LNCaP clone FGC (cell line): ENCODE results near the gene ZNF512B.

Experiments
- DNase-seq: peaks from one replicate; pipeline ENCODE4 v3.0.0-alpha.2; 2011; ENCODE audit warnings: low read depth
- H3K4me3 ChIP-seq: 2 replicates; pipeline ENCODE4 v1.5.1; 2011; ENCODE audit warnings: mild to moderate bottlenecking, low read depth, low read length, control low read depth
- TF ChIP-seq, protein P1 (sequence below): IDR thresholded peaks from 2 replicates; pipeline ENCODE4 v1.5.1; 2012; ENCODE audit warnings: mild to moderate bottlenecking; ENCODE audit not compliant: control insufficient read depth, insufficient read depth; ENCODE audit errors: extremely low read depth

Gene ZNF512B

DNA sequence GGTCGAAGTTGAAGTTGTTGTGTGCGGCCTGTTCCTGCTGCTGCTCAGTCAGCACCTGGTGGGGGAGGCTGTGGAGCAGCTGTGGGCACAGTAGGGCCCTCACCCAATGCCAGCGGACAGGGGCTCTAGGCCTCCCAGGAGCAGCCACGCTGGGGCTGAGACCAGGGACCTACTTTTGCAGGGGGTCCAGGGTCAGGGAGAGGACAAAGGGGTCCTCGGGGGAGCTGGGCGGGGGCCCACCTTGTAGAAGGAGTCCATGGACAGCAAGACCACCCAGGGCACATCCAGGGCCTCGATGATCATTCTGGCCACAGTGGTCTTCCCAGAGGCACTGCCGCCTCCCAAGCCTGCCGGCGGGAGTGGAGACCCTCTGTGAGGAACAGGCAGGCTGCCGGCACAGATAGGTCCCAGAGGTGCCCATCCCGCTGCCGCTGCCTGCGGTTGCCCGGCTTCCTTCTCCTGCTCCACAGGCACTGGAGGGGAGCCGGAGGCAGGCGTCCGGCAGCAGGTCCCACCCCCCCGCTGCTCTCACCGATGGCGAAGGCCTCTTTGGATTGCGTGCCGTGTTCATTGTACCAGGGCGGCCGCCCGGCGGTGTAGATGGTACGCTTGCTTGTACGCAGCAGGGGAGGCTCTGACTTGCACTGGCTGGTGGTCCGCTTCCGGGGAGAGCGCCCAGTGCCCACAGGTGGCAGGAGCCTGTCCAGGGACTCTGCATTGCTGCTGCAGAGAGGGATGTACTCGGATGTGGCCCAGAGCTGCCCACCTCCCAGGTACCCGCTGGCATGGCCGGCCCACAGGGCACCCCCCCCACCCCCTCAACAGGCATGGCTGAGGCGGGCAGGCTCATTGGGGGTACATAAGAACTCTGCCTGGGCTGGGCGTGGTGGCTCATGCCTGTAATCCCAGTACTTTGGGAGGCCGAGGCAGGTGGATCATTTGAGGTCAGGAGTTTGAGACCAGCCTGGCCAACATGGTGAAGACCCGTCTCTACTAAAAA, 23.5 kb downstream of the ZNF512B start:
- TF ChIP-seq, protein P1, sequence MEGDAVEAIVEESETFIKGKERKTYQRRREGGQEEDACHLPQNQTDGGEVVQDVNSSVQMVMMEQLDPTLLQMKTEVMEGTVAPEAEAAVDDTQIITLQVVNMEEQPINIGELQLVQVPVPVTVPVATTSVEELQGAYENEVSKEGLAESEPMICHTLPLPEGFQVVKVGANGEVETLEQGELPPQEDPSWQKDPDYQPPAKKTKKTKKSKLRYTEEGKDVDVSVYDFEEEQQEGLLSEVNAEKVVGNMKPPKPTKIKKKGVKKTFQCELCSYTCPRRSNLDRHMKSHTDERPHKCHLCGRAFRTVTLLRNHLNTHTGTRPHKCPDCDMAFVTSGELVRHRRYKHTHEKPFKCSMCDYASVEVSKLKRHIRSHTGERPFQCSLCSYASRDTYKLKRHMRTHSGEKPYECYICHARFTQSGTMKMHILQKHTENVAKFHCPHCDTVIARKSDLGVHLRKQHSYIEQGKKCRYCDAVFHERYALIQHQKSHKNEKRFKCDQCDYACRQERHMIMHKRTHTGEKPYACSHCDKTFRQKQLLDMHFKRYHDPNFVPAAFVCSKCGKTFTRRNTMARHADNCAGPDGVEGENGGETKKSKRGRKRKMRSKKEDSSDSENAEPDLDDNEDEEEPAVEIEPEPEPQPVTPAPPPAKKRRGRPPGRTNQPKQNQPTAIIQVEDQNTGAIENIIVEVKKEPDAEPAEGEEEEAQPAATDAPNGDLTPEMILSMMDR = no peak
- no peak for DNase-seq
- H3K4me3 ChIP-seq = no peak overlapping the region

DNA sequence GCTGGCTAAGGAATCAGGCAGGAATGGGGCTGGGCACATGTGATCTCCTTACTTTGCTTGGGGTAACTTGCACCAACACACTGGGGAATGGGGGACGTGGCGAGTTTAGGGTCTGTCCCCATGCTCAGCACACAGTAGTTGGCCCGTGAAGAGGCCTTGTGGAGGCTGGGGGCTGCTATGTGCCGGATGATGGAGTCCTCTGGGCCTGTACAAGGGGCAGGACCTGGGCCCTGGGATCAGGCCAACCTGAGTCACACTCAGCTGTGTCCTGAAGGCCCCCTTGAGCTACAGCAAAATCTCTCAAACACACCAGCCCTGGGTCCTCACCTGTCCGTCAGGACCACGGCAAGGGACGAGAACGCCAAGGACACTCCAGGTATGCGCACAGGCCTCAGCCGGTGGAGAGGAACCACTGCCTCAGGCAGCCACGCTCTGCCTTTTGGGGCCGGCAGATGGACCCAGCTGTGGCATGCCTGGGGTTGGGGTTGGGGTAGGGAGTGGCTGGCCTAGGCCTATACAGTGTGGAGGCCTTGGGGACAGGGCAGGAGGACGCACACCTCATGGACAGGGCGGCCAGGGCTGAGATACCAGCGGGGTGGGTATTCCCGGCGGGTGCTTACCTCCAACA, 24.6 kb downstream of the ZNF512B start:
- no peak overlapping the region for H3K4me3 ChIP-seq
- no peak for DNase-seq
- TF ChIP-seq, protein P1 = no peak

DNA sequence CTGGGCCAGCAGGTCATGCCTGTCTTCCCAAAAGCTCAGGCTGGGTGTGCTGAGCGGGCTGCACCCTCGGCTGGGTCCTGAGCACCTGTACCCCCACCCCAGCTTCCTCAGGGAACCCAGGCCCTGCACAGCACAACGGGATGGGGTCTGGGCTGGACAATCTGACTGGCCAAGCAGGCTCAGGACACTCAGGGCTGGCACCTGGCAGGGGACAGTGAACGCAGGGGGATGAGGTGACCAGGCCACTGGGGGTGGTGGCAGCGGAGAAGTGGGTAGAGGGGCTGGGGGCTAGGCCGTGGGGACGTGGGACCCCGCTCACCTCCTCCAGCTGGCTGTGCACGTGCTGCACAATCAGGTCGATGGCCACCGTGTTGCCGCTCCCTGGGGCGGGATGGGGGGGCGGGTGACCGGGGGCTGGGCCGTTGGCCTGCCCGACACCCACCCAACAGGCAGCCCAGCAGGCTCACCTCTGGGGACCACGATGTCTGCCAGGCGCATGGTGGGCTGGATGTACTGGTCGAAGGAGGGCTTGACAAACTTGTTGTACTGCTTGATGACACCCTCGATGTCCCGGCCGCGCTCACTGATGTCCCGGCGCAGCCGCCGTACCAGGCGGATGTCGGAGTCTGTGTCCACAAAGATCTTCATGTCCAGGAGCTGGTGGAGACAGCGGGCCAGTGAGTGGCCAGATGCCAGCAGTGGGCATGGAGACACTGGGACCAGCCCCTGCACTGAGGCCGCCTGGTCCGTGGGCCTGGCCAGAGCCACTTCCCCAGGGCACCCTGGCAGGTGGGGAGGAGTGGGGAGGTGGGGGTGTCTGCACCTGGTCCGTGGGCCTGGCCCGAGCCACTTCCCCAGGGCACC, 25.4 kb downstream of the ZNF512B start:
- no peak for DNase-seq
- H3K4me3 ChIP-seq = no peak overlapping the region
- TF ChIP-seq, protein P1 = no peak

DNA sequence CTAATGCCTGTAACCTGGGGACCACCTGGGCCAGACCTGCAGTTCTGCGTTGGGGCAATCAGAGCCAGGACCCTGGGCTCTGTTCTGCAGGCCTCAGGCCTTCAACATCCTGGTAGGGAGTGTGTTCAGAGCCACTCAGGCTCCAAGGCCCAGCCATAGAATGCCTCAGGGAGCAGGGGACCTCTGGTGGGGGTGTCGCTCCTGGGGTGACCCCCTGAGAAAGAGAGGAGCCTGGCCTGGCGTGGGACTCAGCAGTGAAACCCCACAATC, 26.0 kb downstream of the ZNF512B start:
- TF ChIP-seq, protein P1 = no peak
- DNase-seq = no peak
- no peak overlapping the region for H3K4me3 ChIP-seq

DNA sequence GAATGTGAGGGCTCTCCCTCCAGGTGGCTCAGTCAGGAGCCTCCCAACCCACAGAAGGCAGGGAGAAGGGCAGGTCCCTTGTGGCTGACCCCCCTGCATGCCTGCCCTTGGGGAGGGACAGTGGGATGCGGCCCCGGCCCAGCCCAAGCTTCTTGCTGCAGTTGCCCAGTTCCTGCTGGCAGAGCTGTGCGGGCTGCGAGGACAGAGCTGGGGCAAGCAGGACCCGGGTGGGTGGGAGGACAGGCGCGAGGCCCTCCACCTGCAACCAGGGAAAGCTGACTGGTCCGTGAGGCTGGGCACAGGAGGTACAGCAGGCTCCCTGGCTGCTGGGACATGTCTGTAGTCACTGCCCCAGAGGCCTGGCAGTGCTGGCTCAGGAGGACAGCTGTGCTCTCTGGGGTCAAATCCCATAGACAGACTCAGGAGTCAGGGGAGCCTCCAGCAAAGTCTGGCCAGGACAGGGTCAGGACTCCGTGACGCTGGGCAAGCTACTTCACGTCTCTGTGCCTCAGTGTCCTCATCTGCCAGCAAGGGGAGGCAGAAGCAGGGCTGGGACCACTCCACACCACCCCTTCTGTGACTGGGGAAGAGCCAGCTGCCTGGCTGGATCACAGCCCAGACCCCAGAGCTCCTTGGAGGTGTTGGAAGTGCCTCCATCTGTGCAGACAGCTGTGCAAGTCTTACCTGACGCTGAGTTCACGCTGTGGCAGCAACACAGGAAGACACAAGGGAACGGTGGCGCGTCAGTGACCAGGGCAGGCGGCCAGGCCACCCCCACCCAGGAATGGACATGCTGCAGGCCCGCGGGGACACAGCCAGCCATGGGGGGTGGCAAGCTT, 26.5 kb downstream of the ZNF512B start:
- TF ChIP-seq, protein P1 = no peak
- H3K4me3 ChIP-seq = no peak overlapping the region
- no peak for DNase-seq
